ENCODE measurements around the gene LGALS12.
"Not testable (repeated sequence)": the region's sequence is repeated elsewhere in the genome, so short reads cannot be mapped to it uniquely, and the experiment has no call there.

LGALS12 gene

GRCh38 chr11:63532799-63533475 is 27.1 kb downstream of the LGALS12 start:
- peak in 3 of 58 donors; percentile 12 to 48 (median 19) for DNase-seq

- DNase-seq, result no peak
Measured at GRCh38 chr11:63534076-63534475, 28.2 kb downstream of the LGALS12 start.

GRCh38 chr11:63534895-63535461 is 29.1 kb downstream of the LGALS12 start:
- DNase-seq, result no peak

GRCh38 chr11:63535734-63536133 is 29.9 kb downstream of the LGALS12 start:
- no peak for DNase-seq

GRCh38 chr11:63536669-63537292 is 30.9 kb downstream of the LGALS12 start, which contains the start of gene PLAAT4:
TSS of gene PLAAT4 (plus strand) at chr11:63536808. CDS start at chr11:63536869, 61 bp downstream.
- DNase-seq, result peak in 51 of 58 donors; percentile 21 to 83 (median 58)

GRCh38 chr11:63537293-63538101 is 31.6 kb downstream of the LGALS12 start:
- peak in 57 of 58 donors; percentile 21 to 89 (median 70) for DNase-seq

- DNase-seq, result not testable (repeated sequence)
Measured at GRCh38 chr11:63542506-63542905, 36.6 kb downstream of the LGALS12 start.

- DNase-seq, result no peak
Measured at GRCh38 chr11:63543711-63544110, 37.8 kb downstream of the LGALS12 start.

GRCh38 chr11:63547061-63547460 is 41.2 kb downstream of the LGALS12 start:
- no peak for DNase-seq

GRCh38 chr11:63548178-63548577 is 42.3 kb downstream of the LGALS12 start:
- DNase-seq, result no peak

GRCh38 chr11:63549411-63549810 is 43.5 kb downstream of the LGALS12 start:
- peak in 8 of 58 donors; percentile 11 to 42 (median 28) for DNase-seq

- DNase-seq, result not testable (repeated sequence)
Measured at GRCh38 chr11:63550156-63550700, 44.3 kb downstream of the LGALS12 start.

- no peak for DNase-seq
Measured at GRCh38 chr11:63551091-63551888, 45.4 kb downstream of the LGALS12 start.

GRCh38 chr11:63551889-63552266 is 46.0 kb downstream of the LGALS12 start:
- no peak for DNase-seq

- DNase-seq, result no peak
Measured at GRCh38 chr11:63552921-63553320, 47.0 kb downstream of the LGALS12 start.

- no peak for DNase-seq
Measured at GRCh38 chr11:63553759-63554158, 47.9 kb downstream of the LGALS12 start.

GRCh38 chr11:63554877-63555223 is 49.0 kb downstream of the LGALS12 start:
- no peak for DNase-seq

GRCh38 chr11:63556404-63557013 is 50.6 kb downstream of the LGALS12 start:
- DNase-seq, result no peak

GRCh38 chr11:63557570-63557969 is 51.7 kb downstream of the LGALS12 start:
- no peak for DNase-seq

All from anterior cingulate cortex (tissue), 58 donors.